Stimulated activated naive CD8-positive, alpha-beta T cell treated with anti-CD3 and anti-CD28 coated beads, Interleukin-15, Interleukin-2, amounts not matched to agents 100 ng/mL and 50 ng/mL, for 24 hours (primary cell): ENCODE data around the gene DPF3.
"Not testable (repeated sequence)": the region's sequence is repeated elsewhere in the genome, so short reads cannot be mapped to it uniquely, and the experiment has no call there.

Experiments used
- H3K27ac Mint-ChIP-seq: one replicate; pipeline ENCODE4 v1.8.0; 2021; ENCODE audit warnings: mild to moderate bottlenecking, mixed read lengths
- H3K27me3 Mint-ChIP-seq: one replicate; pipeline ENCODE4 v1.8.0; 2021; ENCODE audit warnings: mixed read lengths
- H3K36me3 Mint-ChIP-seq: one replicate; pipeline ENCODE4 v1.8.0; 2021; ENCODE audit warnings: low read depth, mixed read lengths
- H3K4me1 Mint-ChIP-seq: one replicate; pipeline ENCODE4 v1.8.0; 2021; ENCODE audit warnings: low read depth, mixed read lengths
- H3K4me3 Mint-ChIP-seq: one replicate; pipeline ENCODE4 v1.8.0; 2021; ENCODE audit warnings: mild to moderate bottlenecking, mixed read lengths
- H3K9me3 Mint-ChIP-seq: one replicate; pipeline ENCODE4 v1.8.0; 2021; ENCODE audit warnings: mixed read lengths

DPF3 gene

GRCh38 chr14:72879431-72879830 is 14.5 kb downstream of the DPF3 start:
- H3K9me3 Mint-ChIP-seq: no peaks in the 10 kb centered on the region
- H3K27me3 Mint-ChIP-seq: no peaks in the 10 kb centered on the region
- H3K4me3 Mint-ChIP-seq: no peak overlapping the region
- no peak overlapping the region for H3K27ac Mint-ChIP-seq
- peaks cover 5% of the 10 kb centered on the region for H3K36me3 Mint-ChIP-seq
- peaks cover 22% of the 10 kb centered on the region for H3K4me1 Mint-ChIP-seq

GRCh38 chr14:72878746-72879145 is 15.2 kb downstream of the DPF3 start:
- Mint-ChIP-seq H3K36me3 (peaks cover 5% of the 10 kb centered on the region), H3K4me1 (peaks cover 16% of the 10 kb centered on the region), H3K9me3 (no peaks in the 10 kb centered on the region), H3K27ac (no peak overlapping the region), H3K27me3 (no peaks in the 10 kb centered on the region), H3K4me3 (no peak overlapping the region)

- Mint-ChIP-seq H3K9me3 (no peaks in the 10 kb centered on the region), H3K36me3 (peaks cover 5% of the 10 kb centered on the region), H3K4me1 (peaks cover 8% of the 10 kb centered on the region), H3K4me3 (no peak overlapping the region), H3K27me3 (no peaks in the 10 kb centered on the region), H3K27ac (no peak overlapping the region)
Observed at GRCh38 chr14:72876710-72877063, 17.2 kb downstream of the DPF3 start.

GRCh38 chr14:72876005-72876709 is 17.7 kb downstream of the DPF3 start:
- Mint-ChIP-seq H3K4me3 (no peak overlapping the region), H3K36me3 (peaks cover 5% of the 10 kb centered on the region), H3K9me3 (no peaks in the 10 kb centered on the region), H3K27me3 (no peaks in the 10 kb centered on the region), H3K27ac (no peak overlapping the region), H3K4me1 (peaks cover 6% of the 10 kb centered on the region)

- not testable (repeated sequence) for H3K9me3 Mint-ChIP-seq, H3K4me1 Mint-ChIP-seq, H3K36me3 Mint-ChIP-seq, H3K27ac Mint-ChIP-seq, H3K4me3 Mint-ChIP-seq, H3K27me3 Mint-ChIP-seq
Observed at GRCh38 chr14:72870878-72871277, 23.0 kb downstream of the DPF3 start.

DNA sequence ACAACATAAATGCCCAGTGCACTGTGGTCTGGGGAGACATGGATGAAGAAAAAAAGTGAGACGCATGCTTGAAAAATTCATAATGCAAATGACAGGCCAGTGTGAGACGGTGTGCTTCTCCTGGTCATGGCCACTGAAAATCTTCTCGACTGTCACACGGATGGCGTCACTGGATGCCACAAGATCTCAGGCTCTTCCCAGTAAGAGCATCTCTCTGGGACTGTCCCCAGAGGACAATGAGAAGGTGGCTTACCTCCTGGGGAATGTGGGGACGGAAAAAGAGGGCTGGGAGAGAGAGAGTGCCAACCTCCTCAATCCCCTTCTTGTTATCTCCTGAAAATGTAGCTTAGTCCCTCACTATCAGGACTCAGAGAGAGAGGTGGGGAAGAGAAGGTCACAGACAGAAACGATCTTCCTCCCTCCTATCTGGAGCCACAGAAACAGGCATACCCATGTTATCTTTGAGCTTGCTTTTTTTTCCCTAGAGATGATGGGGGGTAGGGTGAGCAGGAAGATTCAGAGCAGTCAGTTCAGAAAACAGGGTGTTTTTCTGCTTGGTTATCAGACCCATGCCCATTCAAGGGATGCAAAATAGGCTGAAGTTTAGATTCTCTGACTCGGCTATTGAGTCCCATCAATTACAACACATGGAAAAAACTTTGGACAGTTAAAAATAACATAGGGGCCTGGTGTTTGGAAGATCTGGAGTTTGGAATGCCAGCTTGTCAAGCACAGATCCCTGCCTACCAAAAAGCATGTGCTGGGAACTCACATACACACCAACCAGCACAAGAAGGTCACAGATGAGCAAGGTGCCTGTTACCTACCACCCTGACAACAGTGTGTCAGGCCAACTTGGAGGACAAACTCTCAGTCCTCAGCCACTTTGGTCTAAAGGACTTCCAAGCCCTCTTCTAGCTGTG is 24.2 kb downstream of the DPF3 start:
- Mint-ChIP-seq H3K4me1 (no peaks in the 10 kb centered on the region), H3K27me3 (no peaks in the 10 kb centered on the region), H3K36me3 (peaks cover 3% of the 10 kb centered on the region), H3K4me3 (no peak overlapping the region), H3K9me3 (no peaks in the 10 kb centered on the region), H3K27ac (no peak overlapping the region)

DNA sequence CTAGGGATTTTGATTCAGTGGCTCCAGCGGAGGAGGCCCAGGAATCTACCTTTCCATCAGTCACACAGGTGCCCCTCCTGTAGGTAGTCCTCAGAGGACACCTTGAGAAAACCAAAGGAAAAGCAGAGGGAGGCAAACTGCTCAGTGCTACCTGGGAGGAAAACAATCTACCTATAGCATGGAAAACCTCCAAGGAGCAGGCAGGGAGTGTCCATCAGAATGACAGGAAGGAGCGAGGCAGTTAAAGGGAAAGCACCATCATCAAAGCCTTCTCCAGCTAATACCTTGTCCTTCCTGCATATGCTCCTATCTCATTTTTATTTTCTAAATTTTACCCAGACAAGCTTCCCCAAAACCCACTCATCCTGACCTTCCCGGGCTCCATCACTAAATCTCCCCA is 25.4 kb downstream of the DPF3 start:
- Mint-ChIP-seq H3K4me3 (no peak overlapping the region), H3K4me1 (peaks cover 6% of the 10 kb centered on the region), H3K36me3 (no peaks in the 10 kb centered on the region), H3K27ac (no peak overlapping the region), H3K27me3 (no peaks in the 10 kb centered on the region), H3K9me3 (no peaks in the 10 kb centered on the region)

- no peak overlapping the region for H3K4me3 Mint-ChIP-seq
- no peak overlapping the region for H3K27ac Mint-ChIP-seq
- peaks cover 11% of the 10 kb centered on the region for H3K4me1 Mint-ChIP-seq
- H3K36me3 Mint-ChIP-seq: no peaks in the 10 kb centered on the region
- H3K27me3 Mint-ChIP-seq: peaks cover 9% of the 10 kb centered on the region
- H3K9me3 Mint-ChIP-seq: no peaks in the 10 kb centered on the region
Observed at GRCh38 chr14:72864712-72865365, 29.1 kb downstream of the DPF3 start.

GRCh38 chr14:72863216-72864006 is 30.5 kb downstream of the DPF3 start:
- Mint-ChIP-seq H3K4me1 (peaks cover 11% of the 10 kb centered on the region), H3K36me3 (no peaks in the 10 kb centered on the region), H3K27me3 (peaks cover 9% of the 10 kb centered on the region), H3K4me3 (no peak overlapping the region), H3K9me3 (no peaks in the 10 kb centered on the region), H3K27ac (no peak overlapping the region)

DNA sequence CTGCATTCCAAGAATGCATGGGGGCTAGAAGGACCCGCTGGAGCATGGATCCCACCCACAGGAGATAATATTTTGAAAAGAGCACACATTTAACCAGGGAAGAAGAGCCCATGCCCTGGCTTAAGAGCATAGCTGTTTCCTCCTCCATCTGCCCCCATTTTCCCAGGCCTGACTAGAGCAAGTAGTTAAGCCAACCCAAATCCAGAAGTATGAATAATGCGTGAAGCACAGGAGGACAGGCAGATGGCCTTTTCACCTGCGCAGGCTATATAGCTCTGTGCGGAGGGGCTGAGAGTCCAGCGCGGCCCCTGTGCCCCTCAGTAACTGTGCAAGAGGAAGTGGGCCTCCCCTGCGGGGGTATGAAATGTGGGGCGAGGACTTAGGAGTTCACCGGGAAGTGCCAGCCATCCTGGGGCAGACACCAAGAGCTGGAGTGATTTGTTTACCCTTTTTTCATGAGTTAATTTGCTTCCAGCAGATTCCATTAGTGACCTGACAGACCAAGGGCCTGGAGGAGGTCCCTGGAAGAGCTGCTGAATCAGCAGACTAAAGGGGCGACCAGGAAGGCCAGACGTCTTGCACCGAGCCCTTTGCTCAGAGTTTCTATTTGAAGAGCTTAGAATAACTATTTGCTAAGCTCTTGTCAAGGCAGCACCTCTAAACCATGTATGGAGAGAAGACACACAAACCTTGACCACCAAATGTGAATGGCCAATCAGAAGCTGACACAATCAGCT is 37.2 kb downstream of the DPF3 start:
- Mint-ChIP-seq H3K27me3 (peaks cover 5% of the 10 kb centered on the region), H3K36me3 (no peaks in the 10 kb centered on the region), H3K9me3 (no peaks in the 10 kb centered on the region), H3K27ac (no peak overlapping the region), H3K4me1 (peaks cover 10% of the 10 kb centered on the region), H3K4me3 (no peak overlapping the region)

GRCh38 chr14:72855913-72856312 is 38.0 kb downstream of the DPF3 start:
- Mint-ChIP-seq H3K36me3 (no peaks in the 10 kb centered on the region), H3K27me3 (no peaks in the 10 kb centered on the region), H3K27ac (no peak overlapping the region), H3K4me3 (no peak overlapping the region), H3K4me1 (peaks cover 10% of the 10 kb centered on the region), H3K9me3 (no peaks in the 10 kb centered on the region)

DNA sequence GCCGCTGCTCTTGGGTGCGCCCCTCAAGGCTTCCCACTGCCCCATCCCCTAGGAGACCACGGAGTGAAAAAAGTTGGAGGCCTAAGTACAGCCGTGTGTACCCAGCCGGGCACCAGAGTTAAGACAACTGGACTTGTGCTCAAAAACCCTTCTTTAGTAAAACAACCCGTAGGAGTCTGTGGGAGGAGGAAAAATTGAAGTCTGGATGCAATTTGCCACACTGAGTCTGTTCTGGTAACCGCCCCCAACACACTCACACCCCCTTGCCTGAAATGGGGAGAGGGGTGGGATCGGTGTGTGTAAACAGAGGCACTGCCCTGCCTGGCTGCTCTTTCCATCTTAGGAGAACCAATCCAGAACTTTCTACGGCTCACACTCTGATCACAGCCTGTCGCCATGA is 41.7 kb downstream of the DPF3 start:
- H3K36me3 Mint-ChIP-seq: no peaks in the 10 kb centered on the region
- no peaks in the 10 kb centered on the region for H3K27me3 Mint-ChIP-seq
- H3K4me3 Mint-ChIP-seq: no peak overlapping the region
- no peaks in the 10 kb centered on the region for H3K9me3 Mint-ChIP-seq
- no peak overlapping the region for H3K27ac Mint-ChIP-seq
- peaks cover 10% of the 10 kb centered on the region for H3K4me1 Mint-ChIP-seq

DNA sequence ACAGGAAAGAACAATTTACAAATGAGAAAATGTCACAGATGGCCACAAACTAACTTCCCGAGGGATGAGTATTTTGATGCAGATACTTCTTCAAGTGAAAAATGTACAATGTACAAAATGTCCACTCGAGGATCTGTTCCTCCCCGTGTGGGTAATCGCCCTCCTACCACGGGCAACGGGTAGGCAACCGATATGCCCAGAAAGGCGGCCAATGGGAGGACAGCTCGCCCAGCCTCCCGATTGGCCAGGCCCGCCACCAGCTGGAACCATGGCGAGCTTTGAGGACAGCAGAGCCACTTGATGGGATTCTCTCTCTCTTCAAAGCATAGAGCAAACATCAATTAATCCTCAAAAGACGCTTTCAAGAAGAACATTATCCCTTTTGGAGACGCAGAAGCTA is 42.3 kb downstream of the DPF3 start:
- H3K36me3 Mint-ChIP-seq: no peaks in the 10 kb centered on the region
- H3K4me3 Mint-ChIP-seq: no peak overlapping the region
- H3K27ac Mint-ChIP-seq: no peak overlapping the region
- H3K9me3 Mint-ChIP-seq: no peaks in the 10 kb centered on the region
- no peaks in the 10 kb centered on the region for H3K27me3 Mint-ChIP-seq
- H3K4me1 Mint-ChIP-seq: peaks cover 9% of the 10 kb centered on the region

GRCh38 chr14:72850360-72850759 is 43.5 kb downstream of the DPF3 start:
- Mint-ChIP-seq H3K36me3 (no peaks in the 10 kb centered on the region), H3K9me3 (no peaks in the 10 kb centered on the region), H3K27me3 (no peaks in the 10 kb centered on the region), H3K27ac (no peak overlapping the region), H3K4me3 (no peak overlapping the region), H3K4me1 (no peaks in the 10 kb centered on the region)
